Tibial nerve (tissue), 4 donors: ENCODE measurements around the gene FGF1.

Experiments used
- CTCF ChIP-seq, 5 experiments: fragments of 200-600 bp in 3 of 5; fragments of 450-650 bp in 2 of 5; sonication (generic) in 3 of 5; IDR thresholded peaks; one replicate each; pipeline ENCODE4 v1.5.1; 2016 to 2019; ENCODE audit warnings: antibody characterized with exemption in 5 of 5, mild to moderate bottlenecking in 3 of 5, moderate library complexity in 2 of 5
- EP300 ChIP-seq, 2 donors: sonication (generic); formaldehyde crosslinking; IDR thresholded peaks; one replicate each; pipeline ENCODE4 v1.6.1; 2017; ENCODE audit warnings: antibody characterized with exemption in 2 of 2, mild to moderate bottlenecking in 1 of 2
- POLR2A ChIP-seq, 2 donors: fragments of 450-650 bp; IDR thresholded peaks; one replicate each; pipeline ENCODE4 v1.6.1; 2017; ENCODE audit warnings: antibody characterized with exemption in 2 of 2, mild to moderate bottlenecking in 2 of 2, moderate library complexity in 2 of 2

DNA sequence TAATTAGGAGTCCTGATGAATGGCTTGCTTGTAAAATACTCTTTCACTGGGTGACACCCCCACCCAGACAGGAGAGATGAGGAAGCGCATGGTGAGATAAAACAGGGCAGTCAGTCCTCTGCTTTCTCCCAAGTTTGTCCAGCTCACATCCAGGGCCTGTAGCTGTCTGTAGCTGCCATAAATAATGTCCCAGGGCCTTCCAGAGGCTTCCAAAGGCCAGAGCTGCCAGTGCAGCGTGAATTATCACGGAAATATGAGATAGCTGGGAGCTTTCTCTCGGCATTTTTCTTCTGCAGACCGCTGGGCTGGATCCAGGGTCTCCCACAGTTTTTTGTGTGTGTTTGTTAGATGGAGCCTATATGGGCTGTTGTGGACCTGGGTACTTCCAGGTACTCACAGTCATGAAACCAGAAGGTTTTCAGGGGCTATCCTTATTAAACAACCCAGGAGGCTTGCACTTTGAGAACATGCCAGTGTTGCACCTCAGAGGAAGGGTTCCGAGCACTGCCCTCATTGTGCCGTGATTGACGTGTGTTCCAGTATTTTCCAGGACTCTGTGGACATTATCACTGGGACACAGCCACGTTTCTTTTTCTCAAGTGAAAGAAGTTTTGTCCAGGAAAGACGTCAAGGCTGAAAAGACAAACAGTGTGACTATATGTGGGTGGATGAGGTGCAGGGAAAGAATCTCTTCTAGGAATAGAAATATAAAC is 117.5 kb downstream of the FGF1 start:
- no peak for TF ChIP-seq CTCF (IDR thresholded peaks at IDR 0.05)
- no peak for TF ChIP-seq EP300 (IDR thresholded peaks at IDR 0.05)
- no peak for TF ChIP-seq POLR2A (IDR thresholded peaks at IDR 0.05)
